OCI-LY1 (cell line): ENCODE measurements around the gene FRRS1.
A peak's percentile ranks its signal among the peaks of the same experiment; 100 is the strongest.

Source experiments
- H2AFZ ChIP-seq: fragments of 200-600 bp; sonication (generic), shearing (Covaris generic); 2 replicates; pipeline ENCODE4 v1.6.0; 2014; ENCODE audit warnings: antibody characterized with exemption, mild to moderate bottlenecking, low read length
- H3F3A ChIP-seq: fragments of 200-600 bp; sonication (generic), shearing (Covaris generic); 2 replicates; pipeline ENCODE4 v1.6.0; 2014; ENCODE audit warnings: mild to moderate bottlenecking, antibody characterized with exemption, low read length, moderate library complexity; ENCODE audit not compliant: insufficient read depth
- H3K27ac ChIP-seq: fragments of 200-600 bp; sonication (generic); 2 replicates; pipeline ENCODE4 v1.5.1; 2014; ENCODE audit warnings: low read length, mixed run types, mild to moderate bottlenecking, low read depth; ENCODE audit not compliant: poor library complexity, severe bottlenecking
- H3K27me3 ChIP-seq: fragments of 200-600 bp; sonication (generic); 2 replicates; pipeline ENCODE4 v1.6.0; 2014; ENCODE audit warnings: antibody characterized with exemption, mild to moderate bottlenecking, low read length, moderate library complexity; ENCODE audit not compliant: insufficient read depth
- H3K36me3 ChIP-seq: fragments of 200-600 bp; sonication (generic); 2 replicates; pipeline ENCODE4 v1.6.1; 2014; ENCODE audit warnings: mild to moderate bottlenecking, antibody characterized with exemption, low read length, moderate library complexity, mixed read lengths; ENCODE audit not compliant: insufficient read depth
- H3K4me1 ChIP-seq: fragments of 200-600 bp; sonication (generic); 2 replicates; pipeline ENCODE4 v1.5.1; 2014; ENCODE audit warnings: mild to moderate bottlenecking, low read length, moderate library complexity; ENCODE audit not compliant: insufficient read depth, severe bottlenecking
- H3K4me2 ChIP-seq: fragments of 200-600 bp; sonication (generic), shearing (Covaris generic); 2 replicates; pipeline ENCODE4 v1.6.1; 2014; ENCODE audit warnings: low read length
- H3K4me3 ChIP-seq: fragments of 200-600 bp; sonication (generic); 2 replicates; pipeline ENCODE4 v1.5.1; 2014; ENCODE audit warnings: low read length, low read depth, mild to moderate bottlenecking, mixed read lengths; ENCODE audit not compliant: poor library complexity, severe bottlenecking
- H3K79me2 ChIP-seq: fragments of 200-600 bp; shearing (Covaris generic); 2 replicates; pipeline ENCODE4 v1.6.1; 2016; ENCODE audit warnings: mixed run types, low read length, mixed read lengths; ENCODE audit not compliant: insufficient read depth
- H3K9ac ChIP-seq: fragments of 200-600 bp; sonication (generic), shearing (Covaris generic); 2 replicates; pipeline ENCODE4 v1.6.1; 2014; ENCODE audit warnings: mild to moderate bottlenecking, low read length, mixed read lengths
- H3K9me2 ChIP-seq: fragments of 200-600 bp; sonication (generic), shearing (Covaris generic); 2 replicates; pipeline ENCODE4 v1.6.1; 2014; ENCODE audit warnings: low read depth, mild to moderate bottlenecking, low read length, mixed read lengths
- H3K9me3 ChIP-seq: fragments of 200-600 bp; shearing (Covaris generic); 2 replicates; pipeline ENCODE4 v1.6.1; 2014; ENCODE audit warnings: low read length, mixed read lengths
- H4K20me1 ChIP-seq: fragments of 200-600 bp; sonication (generic), shearing (Covaris generic); 2 replicates; pipeline ENCODE4 v1.6.0; 2016; ENCODE audit warnings: mild to moderate bottlenecking, low read length; ENCODE audit not compliant: insufficient read depth
- EZH2 ChIP-seq: fragments of 200-600 bp; sonication (generic), shearing (Covaris generic); IDR thresholded peaks from 2 replicates; pipeline ENCODE4 v1.8.0; 2017; ENCODE audit warnings: borderline replicate concordance, mixed run types, mild to moderate bottlenecking, antibody characterized with exemption, low read length, moderate library complexity, mixed read lengths
- TF ChIP-seq, protein P1 (sequence below): fragments of 200-600 bp; sonication (generic), shearing (Covaris generic); IDR thresholded peaks from 2 replicates; pipeline ENCODE4 v1.5.1; 2017; ENCODE audit warnings: mild to moderate bottlenecking, antibody characterized with exemption, low read length, moderate library complexity, mixed read lengths

The FRRS1 gene, protein sequence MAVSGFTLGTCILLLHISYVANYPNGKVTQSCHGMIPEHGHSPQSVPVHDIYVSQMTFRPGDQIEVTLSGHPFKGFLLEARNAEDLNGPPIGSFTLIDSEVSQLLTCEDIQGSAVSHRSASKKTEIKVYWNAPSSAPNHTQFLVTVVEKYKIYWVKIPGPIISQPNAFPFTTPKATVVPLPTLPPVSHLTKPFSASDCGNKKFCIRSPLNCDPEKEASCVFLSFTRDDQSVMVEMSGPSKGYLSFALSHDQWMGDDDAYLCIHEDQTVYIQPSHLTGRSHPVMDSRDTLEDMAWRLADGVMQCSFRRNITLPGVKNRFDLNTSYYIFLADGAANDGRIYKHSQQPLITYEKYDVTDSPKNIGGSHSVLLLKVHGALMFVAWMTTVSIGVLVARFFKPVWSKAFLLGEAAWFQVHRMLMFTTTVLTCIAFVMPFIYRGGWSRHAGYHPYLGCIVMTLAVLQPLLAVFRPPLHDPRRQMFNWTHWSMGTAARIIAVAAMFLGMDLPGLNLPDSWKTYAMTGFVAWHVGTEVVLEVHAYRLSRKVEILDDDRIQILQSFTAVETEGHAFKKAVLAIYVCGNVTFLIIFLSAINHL

DNA sequence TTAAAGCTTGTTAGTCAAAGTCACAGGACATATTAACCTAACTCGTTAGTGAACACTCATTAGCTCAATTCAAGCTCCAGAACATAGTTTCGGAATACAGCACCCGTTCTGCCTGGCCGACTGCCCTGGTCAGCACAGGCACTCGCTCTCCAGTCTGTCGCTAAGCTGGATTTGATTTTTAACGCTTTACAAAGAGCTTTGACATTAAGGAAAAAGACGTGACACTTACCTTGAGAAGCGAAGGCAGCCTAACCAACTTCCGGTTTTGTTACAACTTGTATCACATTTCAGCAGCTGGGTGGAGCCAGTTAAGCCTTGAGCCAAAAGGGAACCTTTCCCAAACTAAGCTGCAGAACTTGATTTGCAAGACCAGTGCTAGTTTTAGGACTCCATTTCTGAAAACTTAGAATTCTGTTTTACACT lies at the start of gene FRRS1:
FRRS1 (minus strand) TSS at position 258 of the 423 bp plus-strand sequence. CDS start 17,867 bp downstream, outside the sequence.
- H3K9ac ChIP-seq: peak within 1 kb of the TSS; percentile 97
- no peaks in the 10 kb centered on the region for H4K20me1 ChIP-seq
- H3K27ac ChIP-seq: peak within 1 kb of the TSS; percentile 80
- peak within 1 kb of the TSS; percentile 95 for H3K4me3 ChIP-seq
- H3K79me2 ChIP-seq: peaks cover 17% of the 10 kb centered on the region
- no peaks in the 10 kb centered on the region for H3K36me3 ChIP-seq
- H3K9me3 ChIP-seq: no peaks in the 10 kb centered on the region
- H3K4me2 ChIP-seq: peak within 1 kb of the TSS; percentile 95
- no peak for TF ChIP-seq EZH2
- TF ChIP-seq, protein P1, sequence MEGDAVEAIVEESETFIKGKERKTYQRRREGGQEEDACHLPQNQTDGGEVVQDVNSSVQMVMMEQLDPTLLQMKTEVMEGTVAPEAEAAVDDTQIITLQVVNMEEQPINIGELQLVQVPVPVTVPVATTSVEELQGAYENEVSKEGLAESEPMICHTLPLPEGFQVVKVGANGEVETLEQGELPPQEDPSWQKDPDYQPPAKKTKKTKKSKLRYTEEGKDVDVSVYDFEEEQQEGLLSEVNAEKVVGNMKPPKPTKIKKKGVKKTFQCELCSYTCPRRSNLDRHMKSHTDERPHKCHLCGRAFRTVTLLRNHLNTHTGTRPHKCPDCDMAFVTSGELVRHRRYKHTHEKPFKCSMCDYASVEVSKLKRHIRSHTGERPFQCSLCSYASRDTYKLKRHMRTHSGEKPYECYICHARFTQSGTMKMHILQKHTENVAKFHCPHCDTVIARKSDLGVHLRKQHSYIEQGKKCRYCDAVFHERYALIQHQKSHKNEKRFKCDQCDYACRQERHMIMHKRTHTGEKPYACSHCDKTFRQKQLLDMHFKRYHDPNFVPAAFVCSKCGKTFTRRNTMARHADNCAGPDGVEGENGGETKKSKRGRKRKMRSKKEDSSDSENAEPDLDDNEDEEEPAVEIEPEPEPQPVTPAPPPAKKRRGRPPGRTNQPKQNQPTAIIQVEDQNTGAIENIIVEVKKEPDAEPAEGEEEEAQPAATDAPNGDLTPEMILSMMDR: no peak
- no peaks in the 10 kb centered on the region for H3K9me2 ChIP-seq
- H3K27me3 ChIP-seq: no peaks in the 10 kb centered on the region
- peak within 1 kb of the TSS; percentile 99 for H2AFZ ChIP-seq
- H3F3A ChIP-seq: no peaks in the 10 kb centered on the region
- H3K4me1 ChIP-seq: peaks cover 30% of the 10 kb centered on the region

DNA sequence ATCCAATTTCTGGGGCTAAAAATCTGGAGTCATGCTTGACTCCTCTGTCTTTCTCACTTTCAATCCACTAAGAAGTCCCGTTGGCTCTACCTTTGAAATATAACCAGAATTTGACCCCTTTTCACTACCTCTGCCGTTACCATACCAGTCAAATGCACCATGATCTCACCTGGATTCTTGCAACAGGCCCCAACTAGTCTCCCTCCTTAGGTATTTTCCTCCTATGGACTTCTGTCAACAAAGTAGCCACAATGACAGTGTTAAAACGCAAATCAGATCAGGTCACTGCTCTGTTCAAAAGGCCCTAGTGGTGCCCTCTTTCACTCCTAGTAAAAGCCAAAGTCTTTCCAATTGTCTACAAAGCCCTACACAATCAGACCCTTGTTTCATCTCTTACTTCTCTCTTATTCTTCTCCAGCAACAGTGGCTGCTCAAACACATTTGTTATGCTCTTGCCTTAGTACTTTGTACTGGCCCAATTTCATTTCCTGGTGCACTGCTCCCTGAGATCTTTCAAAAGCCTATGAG lies 48.0 kb upstream of the FRRS1 start:
- Histone ChIP-seq H3K4me3 (no peak overlapping the region), H2AFZ (no peak overlapping the region), H3K4me2 (no peak overlapping the region), H3K79me2 (no peaks in the 10 kb centered on the region), H3K27ac (no peak overlapping the region), H3K9ac (no peak overlapping the region), H3K27me3 (0 out of 2 replicates have a peak, but pooled peaks cover 5% of the 10 kb centered on the region), H3K4me1 (peaks cover under 1% of the 10 kb centered on the region), H4K20me1 (no peaks in the 10 kb centered on the region), H3K36me3 (no peaks in the 10 kb centered on the region), H3K9me2 (no peaks in the 10 kb centered on the region), H3F3A (no peaks in the 10 kb centered on the region), H3K9me3 (no peaks in the 10 kb centered on the region)
- TF ChIP-seq, protein P1: no peak
- TF ChIP-seq EZH2: no peak

DNA sequence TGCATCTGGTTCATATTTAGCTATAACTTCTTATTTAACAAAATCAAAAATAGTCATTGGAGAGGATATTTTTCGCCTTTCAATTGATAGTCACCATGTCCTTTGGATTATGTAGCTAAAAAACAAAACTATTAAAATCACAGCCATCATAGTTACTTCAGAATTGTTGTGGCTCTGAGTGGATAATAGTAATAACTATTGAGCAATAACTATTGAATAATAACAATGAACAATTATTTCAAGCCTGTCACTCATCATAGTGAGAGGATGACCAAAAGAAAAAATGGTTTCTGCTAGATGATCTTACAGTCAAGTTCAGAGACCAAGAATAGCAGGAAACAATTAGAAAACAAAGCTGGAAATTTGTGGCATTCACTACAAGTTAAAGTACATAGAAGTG lies 45.3 kb upstream of the FRRS1 start:
- H2AFZ ChIP-seq: no peak overlapping the region
- TF ChIP-seq EZH2: no peak
- TF ChIP-seq, protein P1: no peak

More for the DNA sequence above, 45.3 kb upstream of the FRRS1 start:
- Histone ChIP-seq H3K4me1 (peaks cover 13% of the 10 kb centered on the region), H3K36me3 (no peaks in the 10 kb centered on the region), H4K20me1 (no peaks in the 10 kb centered on the region), H3K79me2 (no peaks in the 10 kb centered on the region), H3F3A (no peaks in the 10 kb centered on the region), H3K27ac (no peak overlapping the region), H3K4me2 (no peak overlapping the region), H3K9me3 (no peaks in the 10 kb centered on the region), H3K9me2 (no peaks in the 10 kb centered on the region), H3K27me3 (0 out of 2 replicates have a peak, but pooled peaks cover 5% of the 10 kb centered on the region), H3K9ac (no peak overlapping the region), H3K4me3 (no peak overlapping the region)
